Inflammatory macrophage treated with lipopolysaccharide for 1 hour (primary cell): ENCODE data around the gene KRT80.

Source experiments
- DNase-seq, 2 donors: peaks; one replicate each; pipeline ENCODE4 v3.0.0-alpha.2; 2020 to 2022

The KRT80 gene

DNA sequence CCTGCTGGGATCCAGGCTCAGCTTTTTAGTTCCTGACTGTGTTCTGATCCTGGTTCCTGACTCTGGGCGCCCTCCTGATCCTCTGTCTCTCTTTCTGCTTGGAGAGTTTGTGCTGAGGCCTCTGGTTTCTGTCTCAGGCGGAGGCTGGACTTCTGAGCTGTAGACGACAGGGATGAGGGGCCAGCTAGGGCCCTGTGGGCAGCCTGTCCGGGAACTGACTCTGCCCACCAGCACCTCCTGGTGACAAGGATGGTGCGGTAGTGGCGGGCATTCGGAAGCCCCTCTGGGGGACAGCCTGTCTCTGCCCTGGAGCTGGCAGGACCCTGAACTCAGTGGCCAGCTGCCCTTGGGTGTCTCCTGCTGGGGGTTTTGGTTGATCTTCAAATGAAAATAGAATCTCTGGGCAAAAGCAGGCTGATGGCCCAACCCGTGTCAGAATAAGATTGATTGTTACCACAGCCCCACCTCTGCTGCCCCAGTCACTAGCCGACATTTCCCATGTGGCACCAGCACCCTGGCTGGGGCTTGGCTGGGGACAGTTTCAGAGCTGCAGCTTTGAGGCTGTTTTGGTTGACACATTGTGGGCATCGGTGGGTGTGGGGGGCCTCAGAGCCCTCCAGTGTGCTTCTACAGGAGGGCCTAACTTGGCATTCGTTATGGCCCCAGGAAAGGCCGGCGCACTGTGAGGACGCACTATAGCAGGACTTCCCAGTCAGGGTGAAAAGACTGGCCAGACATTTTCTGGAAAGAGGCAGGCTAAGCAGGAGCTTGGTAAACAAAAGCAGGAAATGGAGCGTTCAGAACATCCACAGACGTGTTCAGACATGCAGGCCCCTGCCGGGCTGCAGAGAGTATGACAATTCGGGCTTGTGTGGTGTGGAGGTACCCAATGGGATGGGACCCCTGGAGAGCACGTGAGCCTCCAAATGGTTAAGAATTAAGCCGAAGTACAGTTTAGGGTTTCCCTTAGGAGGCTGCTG lies 16.2 kb downstream of the KRT80 start:
- no peak for DNase-seq

DNA sequence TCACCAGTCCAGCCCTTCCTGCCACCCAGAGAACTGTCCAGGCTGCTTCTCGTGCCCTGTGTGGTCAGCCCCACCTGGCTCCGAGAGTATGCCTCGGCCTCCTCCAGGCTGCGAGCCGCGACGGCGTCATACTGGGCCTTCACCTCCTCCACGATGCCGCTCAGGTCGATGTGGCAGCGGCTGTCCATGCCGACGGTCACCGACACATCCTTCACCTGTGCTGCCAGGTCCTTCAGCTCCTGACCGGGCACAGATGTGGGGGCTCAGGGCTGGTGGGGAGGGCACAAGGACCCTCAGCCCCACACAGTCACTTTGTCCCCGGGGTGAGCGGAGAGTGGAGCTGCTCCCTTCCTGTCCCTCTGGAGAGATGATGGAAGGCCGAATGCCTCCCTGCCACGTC lies 18.3 kb downstream of the KRT80 start:
- DNase-seq = no peak

DNA sequence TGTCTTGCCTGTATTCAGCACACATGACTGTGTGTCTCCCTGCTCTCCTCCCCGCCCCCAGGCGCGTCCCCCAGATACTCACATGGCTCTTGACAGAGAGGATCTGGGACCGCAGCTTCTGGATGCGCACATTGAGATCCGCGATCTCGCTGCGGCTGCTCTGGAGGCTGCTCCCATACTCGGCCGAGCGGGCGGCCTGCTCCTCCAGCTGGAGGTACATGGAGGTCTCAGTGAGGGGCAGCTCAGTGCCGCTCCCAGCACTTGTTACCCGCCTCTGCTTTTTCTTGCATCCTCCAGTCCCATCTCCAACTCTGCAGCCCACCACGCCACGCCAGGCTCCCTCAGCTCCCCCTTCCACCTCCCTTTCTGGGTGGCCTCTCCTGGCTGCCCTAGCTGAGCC lies 18.9 kb downstream of the KRT80 start:
- no peak for DNase-seq

DNA sequence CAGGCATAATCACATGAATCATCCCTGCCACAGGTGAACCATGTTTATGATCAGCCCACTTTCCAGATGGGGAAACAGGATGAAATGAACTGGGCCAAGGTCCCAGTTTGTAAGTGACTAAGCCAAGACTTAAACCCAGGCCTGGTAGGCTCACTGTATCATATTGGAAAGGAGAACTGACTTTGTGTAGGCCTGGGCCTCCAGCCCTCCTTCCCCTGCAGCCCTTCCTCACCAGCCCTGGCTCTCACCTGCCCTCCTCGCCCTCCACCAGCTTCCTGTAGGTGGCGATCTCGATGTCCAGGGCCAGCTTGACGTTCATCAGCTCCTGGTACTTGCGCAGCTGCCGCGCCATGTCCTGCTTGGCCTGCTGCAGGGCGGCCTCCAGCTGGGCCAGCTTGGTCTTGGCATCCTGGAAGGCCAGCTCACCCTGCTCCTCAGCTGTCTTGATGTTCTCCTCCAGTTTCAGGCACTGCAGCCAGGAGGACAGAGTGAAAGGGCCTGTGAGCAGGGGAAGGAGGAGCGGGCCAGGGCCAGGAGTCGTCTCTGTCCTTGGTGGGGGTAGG lies 19.8 kb downstream of the KRT80 start:
- no peak for DNase-seq

DNA sequence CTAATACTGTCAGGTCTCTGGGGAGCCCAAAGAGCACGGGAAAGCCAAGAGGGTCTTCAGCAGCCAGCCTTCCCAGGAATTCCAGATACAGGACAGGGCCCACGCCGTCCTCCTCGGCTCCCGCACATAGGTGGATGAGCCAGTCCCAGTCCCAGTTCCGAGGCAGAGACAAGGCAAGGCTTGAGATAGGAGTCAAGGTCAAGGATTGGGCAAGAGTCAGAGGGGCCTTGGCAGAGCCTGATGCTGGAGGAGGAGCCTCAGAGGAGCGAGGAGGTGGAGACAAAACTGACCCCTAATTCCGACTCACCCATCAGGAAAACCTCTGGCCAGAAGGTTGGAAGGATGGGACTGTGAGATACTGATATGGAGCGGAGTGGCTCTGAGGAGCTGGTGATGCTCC lies 21.0 kb downstream of the KRT80 start:
- DNase-seq = no peak

DNA sequence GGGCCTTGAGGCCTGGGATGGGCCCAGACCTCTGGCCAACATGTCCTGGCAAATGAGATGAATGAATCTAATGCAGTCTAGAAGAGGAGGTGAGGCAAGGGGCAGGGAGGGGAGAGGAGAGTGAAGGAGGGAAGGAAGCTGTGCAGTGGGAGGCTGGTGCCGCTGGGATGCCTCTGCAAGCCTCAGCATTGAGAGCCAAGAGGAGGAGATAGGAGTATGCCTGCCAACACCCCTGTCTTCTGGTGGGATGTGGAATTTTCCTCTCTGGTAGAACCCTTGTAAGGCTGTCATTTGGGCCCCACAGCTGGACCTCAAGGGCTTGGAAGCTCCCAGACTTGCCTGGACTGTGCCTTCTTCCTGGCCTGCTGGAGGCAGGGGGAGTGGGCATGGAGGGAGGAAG lies 21.9 kb downstream of the KRT80 start:
- DNase-seq = no peak

DNA sequence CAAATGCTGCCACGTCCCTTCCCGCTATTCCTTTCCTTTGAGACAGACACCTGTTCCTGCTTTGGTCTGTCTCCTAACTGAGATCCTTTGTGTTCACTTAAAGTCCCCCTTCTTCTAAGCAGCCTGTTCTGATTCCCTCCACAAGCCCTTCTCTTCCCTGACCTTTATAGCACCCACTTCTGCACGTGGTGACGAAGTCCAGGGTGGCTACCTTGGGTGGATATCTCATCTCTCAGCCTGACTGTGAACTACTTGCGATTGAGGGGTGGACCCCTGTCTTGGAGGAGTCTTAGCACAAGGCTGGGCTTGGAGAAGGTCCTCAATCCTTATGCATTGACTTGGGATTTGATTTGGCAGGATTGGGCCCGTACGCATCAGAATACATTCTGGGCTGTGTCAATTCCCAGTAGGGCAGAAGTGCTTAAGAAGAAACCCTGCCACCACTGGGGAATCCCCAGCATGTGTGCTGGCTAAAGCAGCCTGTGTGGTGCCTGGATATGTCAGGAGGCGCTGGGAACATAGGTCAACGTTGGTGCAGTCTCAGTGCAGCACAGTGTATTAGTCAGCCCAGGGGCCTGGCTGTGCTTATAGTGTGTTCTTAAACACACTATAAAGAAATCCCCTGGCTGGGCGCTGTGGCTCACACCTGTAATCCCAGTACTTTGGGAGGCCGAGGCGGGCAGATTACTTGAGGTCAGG lies 23.6 kb downstream of the KRT80 start:
- DNase-seq = no peak

DNA sequence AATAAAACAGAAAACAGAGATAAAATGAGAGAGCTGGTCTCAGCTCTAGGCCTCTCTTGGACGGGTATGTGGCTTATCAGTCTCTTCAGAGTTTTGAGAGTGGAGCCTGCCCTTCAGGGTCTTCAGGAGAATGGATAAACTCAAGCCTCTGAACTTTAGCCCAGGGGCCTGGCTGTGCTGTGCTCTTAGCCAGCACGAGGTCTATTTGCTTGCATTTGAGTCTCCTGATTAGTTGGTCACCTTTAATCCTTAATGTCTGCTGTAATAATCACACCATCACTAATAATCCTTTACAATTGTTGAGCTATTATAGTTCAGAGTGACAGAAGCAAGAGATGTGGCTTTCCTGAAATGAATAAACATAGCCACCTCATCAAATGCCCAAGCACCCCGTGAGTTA lies 24.3 kb downstream of the KRT80 start:
- no peak for DNase-seq

DNA sequence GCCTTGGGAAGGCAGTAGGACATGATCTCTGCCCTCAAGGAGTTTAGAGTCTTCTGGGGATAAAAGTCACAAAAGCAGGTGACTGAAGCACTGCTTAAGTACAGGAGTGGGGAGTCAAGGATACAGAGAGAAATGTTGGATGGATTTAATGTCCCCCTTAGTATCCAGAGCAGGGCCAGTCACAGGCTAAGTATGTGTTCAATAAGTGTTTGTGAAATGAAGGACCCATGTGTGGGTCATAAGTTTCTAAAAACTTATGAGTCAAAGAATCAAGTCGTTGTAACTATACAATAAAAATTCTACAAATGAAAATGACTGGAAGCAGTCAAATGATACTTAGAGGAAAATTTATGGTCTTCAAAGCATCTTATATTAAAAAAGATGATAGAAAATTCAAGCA lies 25.1 kb downstream of the KRT80 start:
- DNase-seq = no peak

DNA sequence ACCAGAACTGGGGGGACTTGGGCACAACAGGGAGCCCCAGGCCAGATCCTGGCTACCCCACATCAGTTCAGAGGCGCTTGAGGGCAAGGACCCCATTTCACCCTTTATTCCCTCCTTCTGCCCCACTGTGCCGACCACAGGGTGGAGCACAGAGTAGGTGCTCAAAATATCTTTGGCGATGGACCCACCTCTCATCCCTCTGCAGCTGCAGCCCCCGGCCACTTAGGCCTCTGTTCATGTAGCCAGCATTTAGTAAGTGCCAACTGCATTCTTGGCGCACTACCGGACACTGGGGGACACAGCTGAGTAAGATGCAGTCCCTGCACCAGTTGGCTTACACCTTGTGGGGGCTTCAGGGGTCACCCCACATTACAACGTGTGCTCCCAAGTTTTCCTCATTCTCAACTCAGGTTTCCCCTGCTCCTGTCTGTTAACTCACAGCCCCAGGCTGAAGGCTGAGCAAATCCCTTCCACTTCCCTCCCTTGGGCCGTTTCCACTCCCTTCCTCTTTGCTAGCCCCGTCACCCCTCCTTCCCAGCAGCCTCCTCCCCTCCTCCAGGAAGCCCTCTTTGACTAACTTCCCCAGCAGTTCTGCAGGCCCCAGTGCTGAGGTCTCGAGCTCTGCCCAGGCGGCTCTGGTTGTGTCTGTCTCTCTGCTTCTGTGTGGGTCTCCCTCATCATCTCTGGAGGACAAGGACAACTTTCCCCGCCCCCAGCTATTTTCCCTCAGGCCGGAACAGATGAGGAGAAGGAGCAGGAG lies 26.5 kb downstream of the KRT80 start:
- DNase-seq = peak; percentile 24 to 54

DNA sequence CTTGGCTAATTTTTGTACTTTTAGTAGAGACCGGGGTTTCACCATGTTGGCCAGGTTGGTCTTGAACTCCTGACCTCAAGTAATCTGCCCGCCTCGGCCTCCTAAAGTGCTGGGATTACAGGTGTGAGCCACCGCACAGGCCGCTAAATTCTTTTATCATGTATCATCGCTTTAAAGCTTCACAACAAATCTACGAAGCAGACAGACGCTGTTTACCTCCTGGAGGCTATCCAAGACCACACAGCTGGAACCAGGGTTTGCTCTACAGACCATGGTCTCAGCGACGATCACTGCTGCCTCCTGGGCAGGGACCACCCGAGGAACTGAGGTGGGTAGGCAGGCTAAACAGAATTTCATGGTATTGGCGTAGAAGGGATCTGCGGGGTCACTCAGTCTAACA lies 27.2 kb downstream of the KRT80 start:
- no peak for DNase-seq

DNA sequence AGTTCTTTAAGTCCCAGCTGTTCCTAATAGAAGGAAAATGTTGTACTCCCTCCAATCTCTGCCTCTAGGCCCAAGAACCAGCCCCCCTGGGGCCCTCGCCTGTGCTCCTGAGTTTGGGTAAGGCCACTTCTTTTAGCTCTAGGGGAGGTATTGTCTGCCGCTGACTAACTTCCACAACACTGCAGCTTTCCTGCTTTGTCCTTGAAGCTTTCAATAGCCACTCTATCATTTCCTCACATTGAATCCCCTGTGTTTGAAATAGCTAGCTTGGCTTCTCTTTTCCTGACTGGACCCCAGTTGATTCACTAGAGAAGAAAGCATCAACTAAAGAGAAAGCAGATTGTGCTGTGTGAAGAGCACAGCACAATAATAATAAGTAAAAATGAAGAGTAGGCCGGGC lies 28.8 kb downstream of the KRT80 start:
- DNase-seq = no peak

DNA sequence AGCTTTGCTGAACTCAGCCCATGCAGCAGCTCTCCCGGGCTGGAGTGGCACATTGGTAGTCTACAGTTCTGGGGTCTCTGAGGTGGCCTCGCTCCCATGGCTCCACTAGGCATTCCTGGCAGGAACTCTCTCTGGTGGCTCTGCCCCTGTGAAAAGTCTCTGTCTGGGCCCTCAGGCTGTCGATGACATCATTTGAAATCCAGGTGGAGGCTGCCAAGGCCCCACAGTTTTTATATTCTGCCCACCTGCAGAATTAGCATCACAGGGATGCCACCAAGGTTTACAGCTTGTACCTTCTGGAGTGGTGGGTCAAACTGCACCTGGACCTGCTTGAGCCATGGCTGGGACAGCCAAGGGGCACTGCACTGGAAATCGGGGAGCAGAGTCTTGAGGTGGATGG lies 31.6 kb downstream of the KRT80 start:
- no peak for DNase-seq

DNA sequence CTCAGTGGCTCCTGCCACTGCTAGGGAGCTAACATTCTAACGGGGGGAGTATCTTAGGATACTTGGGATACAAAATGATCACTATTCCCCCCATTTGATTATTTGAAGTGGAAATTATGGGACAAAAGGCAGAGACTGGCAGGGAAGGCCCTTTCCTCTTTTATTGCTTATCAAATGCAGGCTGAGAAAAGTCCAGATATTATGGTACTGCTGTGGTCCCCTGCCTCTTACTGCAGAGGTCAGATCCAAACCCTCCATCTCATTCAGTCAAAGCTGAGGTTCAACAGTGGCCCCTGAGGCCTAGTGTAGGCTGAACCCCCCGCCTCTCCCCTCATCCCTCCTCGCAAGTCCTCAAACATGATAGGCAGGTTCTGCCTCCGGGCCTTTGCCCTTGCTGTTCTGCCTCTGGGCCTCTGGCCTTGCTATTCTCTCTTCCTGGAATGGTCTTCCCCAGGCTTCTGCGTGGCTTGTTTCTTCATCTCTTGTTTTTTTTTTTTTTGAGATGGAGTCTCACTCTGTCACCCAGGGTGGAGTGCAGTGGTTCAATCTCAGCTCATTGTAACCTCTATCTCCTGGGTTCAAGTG lies 34.2 kb downstream of the KRT80 start:
- DNase-seq = no peak

DNA sequence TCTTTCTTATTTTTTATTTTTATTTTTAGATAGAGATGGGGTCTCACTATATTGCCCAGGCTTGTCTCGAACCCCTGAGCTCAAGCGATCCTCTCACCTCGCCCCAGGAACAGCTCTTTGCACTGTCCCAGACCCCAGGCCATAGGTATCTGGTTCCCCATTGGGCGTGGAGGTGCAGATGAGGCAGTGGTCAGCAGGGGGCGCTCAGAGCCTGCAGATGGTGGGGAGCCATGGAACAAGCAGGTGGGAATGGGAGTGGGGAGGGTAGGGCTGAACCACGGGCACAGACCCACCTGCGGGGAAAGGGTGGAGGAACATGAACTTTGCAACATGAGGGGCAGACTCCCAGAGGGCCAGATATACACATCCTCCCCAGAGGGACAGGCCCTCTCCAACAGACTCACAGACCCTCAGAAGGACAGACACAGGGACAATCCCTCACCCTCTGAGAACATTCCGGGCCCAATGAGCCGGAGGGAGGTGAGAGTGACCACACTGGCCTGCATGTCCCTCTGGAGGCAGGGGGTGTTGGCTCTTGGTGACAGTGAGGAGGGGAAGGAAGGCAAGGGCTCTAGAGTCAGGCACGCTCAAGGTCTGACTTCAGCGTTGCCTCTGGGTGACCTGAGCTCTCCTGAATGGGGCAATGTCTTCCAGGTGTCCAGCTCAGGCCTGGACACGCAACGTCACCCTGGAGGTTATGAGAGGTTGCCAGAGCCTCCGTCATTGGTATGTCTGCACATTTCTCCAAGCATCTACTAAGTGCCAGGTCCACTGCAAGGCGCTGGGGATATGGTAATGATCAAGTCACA lies 34.9 kb downstream of the KRT80 start:
- peak; percentile 28 to 88 for DNase-seq

DNA sequence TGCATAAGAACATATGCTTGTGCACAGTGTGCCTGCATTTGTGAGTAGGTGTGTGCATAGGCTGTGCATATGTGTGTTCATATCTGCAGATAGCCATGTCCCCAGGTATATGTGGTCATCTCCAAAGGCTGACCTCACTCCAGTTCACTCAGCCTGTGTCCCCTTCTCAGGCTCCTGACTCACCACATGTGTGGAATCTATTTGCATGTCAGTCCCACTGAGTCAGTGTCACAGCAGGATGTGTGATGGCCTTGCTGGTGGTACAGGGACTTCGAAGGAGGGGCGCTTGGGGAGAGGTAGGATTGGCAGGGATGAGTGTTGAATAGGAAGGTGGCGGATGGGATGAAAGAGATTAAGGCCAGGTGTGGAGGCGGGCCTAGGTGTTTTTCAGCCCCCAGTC lies 35.5 kb downstream of the KRT80 start:
- no peak for DNase-seq

DNA sequence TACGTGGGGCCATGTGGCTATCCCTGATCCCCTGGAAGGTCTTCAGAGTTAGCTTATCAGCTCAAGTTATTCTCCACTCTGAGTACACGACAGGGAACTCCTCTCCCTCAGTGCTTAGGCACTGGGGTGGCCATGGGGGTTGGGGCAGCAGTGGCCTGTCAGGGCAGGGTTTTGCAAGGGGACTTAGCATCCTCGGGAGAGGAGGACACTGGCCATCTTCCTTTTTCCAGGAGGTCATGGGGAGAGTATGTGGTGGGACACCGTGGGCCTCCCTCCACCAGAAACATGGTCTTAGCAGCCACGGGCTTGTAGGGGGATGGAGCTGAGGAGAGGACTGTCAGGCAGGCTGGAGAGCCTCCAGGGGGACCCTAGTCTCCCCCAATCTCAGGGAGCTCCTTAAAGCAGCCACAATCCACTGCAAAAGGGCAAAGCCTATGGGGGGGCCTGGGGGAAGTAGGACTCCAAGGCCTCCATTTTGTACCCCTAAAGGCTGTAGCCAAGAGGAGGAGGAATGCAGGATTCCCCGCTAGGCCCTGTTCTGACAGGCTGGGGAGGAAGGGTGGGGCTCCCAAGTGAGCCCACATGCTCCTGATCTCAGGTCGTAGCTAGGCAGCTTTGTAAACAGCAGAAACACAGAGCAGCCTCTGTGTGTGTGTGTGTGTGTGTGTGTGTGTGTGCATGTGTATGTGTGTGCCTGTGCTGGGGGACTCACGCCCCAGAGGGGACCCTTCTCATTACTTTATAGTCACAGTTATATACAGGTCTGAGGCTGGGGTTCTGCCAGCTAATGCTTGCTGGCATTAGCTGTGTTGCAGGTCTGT lies 36.6 kb downstream of the KRT80 start:
- no peak for DNase-seq

DNA sequence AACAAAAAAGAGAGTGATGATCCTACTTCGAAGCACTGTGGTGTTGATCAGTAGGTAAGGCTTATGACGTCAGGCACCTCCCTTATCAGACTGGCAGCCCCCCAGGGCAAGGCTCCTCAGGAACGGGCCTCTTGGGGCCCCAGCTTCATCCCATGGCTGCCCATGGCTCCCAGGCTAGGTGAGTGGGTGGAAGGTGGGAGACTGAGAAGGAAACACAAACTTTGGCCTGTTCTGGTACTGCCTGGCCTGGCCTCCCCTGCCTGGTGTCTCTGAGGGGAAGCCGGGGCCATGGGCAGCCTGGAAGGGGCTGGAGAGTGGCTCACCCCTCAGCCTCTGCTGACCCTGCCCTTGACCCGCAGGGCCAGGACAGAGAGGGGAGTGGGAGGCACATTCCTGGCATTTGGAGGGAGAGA lies 38.9 kb downstream of the KRT80 start:
- DNase-seq = no peak

DNA sequence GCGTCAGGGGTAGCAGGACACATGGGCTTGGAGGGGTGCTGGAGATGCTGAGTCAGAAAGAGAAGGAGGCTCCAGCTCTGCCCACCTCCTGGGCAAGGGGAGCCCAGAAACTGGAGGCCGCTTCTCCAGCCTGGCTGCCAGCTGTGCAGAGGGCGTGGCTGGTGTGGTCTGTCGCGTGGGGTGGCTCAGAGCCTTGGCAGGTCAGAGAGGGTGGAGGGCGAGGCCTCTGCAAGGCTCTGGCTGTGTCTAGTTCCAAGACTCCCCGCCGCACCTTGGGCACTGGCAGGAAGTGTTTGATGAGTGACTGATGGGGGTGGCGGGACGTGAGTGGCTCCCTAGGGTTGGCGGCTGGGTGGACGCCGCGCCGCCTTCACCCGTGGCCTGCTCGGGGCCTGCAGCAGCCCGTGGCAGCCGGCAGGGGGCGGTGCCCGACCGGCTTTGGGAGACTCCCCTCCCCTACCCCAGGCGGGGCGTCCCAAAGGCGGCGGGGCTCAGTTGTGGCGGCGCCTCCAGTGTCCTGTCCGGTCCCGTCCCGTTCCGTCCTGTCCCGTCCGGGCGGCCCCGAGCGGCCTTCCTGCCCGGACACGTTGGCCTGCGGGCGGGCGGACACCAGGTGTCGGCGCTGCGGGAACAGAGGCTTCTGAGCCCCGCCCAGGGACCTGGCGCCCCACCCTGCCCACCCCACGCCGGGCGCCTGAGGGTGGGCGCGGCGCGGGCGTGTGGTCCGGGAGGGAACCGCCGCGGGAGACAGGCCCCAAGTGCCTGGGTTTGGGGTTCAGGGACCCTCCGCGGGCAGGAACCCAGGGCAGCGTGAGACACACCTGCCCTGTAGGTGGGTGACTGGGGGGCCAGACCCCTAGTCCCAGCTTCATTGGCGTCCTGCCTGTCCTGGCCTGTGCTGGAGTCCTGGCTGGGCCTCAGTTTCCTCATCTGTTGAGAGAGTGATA lies 39.7 kb downstream of the KRT80 start:
- DNase-seq = peak; percentile 36 to 66
